Nephron (organoid): ENCODE measurements around the gene ZNF394.

Experiments used
- H3K27ac Mint-ChIP-seq, 3 experiments: 2 replicates each; pipeline ENCODE4 v1.8.0; 2020; ENCODE audit warnings: mixed read lengths in 3 of 3, mild to moderate bottlenecking in 2 of 3, moderate library complexity in 1 of 3
- H3K27me3 Mint-ChIP-seq: 2 replicates; pipeline ENCODE4 v1.8.0; 2021; ENCODE audit warnings: low read depth, mild to moderate bottlenecking, moderate library complexity, mixed read lengths
- H3K36me3 Mint-ChIP-seq: 2 replicates; pipeline ENCODE4 v1.8.0; 2020; ENCODE audit warnings: low read depth, mixed read lengths
- H3K4me1 Mint-ChIP-seq: 2 replicates; pipeline ENCODE4 v1.8.0; 2020; ENCODE audit warnings: mixed read lengths
- H3K4me3 Mint-ChIP-seq, 3 experiments: 2 replicates each; pipeline ENCODE4 v1.8.0; 2020; ENCODE audit warnings: mild to moderate bottlenecking in 3 of 3, mixed read lengths in 3 of 3, moderate library complexity in 2 of 3
- H3K9me3 Mint-ChIP-seq: 2 replicates; pipeline ENCODE4 v1.8.0; 2020; ENCODE audit warnings: mixed read lengths
- CTCF ChIP-seq, 3 experiments: fragments of 200-600 bp; sonication (generic); IDR thresholded peaks; one replicate each; pipeline ENCODE4 v1.5.0; 2021; ENCODE audit warnings: antibody characterized with exemption in 3 of 3; ENCODE audit not compliant: unreplicated experiment in 3 of 3

Gene ZNF394

DNA sequence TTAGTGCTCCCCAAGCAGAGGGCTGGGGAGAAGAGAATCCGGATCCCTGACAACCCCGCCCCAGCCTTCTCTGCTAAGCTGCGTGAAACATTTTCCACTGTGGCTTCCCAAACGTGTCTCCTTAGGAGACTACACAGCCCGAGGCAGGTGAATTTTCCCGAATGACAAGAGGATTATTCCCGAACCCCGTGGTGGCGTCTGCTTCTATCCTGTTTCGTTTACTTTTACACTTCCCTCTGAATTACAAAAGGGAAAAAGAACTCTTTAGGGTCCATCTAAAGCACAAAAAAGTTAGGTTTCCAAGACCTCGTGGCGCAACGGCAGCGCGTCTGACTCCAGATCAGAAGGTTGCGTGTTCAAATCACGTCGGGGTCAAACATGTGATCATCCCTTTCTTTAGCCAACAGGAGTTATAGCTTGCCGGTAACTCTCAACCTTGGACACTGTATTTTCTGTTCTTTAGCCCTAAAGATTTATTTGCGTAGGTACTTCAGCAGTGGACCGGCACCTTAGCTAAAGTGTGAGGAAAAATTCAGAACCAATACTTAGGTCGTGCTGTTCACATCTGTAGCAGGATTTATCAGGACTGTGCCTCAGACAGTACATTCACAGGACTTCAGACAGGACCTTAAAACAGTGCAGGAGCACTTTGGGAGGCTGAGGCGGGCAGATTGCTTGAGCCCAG is 30.6 kb downstream of the ZNF394 start:
- Mint-ChIP-seq H3K4me3 (peak overlapping the region; percentile 34 to 72 (median 59)), H3K9me3 (no peaks in the 10 kb centered on the region), H3K27ac (peak overlapping the region in 1 of 3 experiments; percentile 64), H3K27me3 (peaks cover 28% of the 10 kb centered on the region), H3K36me3 (peaks cover 4% of the 10 kb centered on the region), H3K4me1 (peaks cover 21% of the 10 kb centered on the region)
- TF ChIP-seq CTCF (IDR thresholded peaks at IDR 0.05; ENCODE audit: unreplicated experiment in 3 of 3) = no peak

DNA sequence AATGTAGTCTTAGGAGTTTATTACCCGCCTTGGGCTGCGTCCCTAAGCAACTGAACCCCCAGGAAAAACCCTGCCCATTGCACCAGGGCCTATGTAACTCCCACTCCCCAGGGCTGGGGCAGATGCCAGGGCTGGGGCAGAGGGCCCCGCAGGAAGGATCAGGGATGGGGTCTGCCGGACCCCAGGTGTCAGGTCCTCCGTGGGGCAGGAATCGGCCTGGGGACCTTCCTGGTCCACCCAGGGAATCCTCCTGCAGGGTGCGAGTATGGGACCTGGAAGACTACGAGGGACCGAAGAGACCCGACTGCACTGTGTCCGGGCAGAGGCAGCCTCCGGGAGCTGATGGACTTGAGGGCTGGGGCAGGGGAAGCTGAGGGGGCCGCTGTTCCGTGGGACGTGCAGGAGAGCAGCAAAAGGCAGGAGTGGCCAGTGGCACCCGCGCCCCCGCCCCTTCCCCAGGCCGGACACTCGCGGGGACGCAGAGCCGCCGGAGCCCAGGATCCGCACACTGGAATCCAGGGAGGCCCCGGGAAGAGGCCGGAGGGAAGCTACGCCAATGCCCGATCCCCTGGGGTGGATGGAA is 31.7 kb downstream of the ZNF394 start:
- peak overlapping the region; percentile 32 to 63 (median 56) for H3K4me3 Mint-ChIP-seq
- peaks cover 11% of the 10 kb centered on the region for H3K36me3 Mint-ChIP-seq
- no peak for TF ChIP-seq CTCF (IDR thresholded peaks at IDR 0.05; ENCODE audit: unreplicated experiment in 3 of 3)
- no peak overlapping the region for H3K27ac Mint-ChIP-seq
- H3K4me1 Mint-ChIP-seq = peaks cover 26% of the 10 kb centered on the region
- H3K27me3 Mint-ChIP-seq = peaks cover 28% of the 10 kb centered on the region
- H3K9me3 Mint-ChIP-seq = no peaks in the 10 kb centered on the region

- TF ChIP-seq CTCF (IDR thresholded peaks at IDR 0.05; ENCODE audit: unreplicated experiment in 3 of 3) = no peak
- peaks cover 24% of the 10 kb centered on the region for H3K4me1 Mint-ChIP-seq
- peaks cover 21% of the 10 kb centered on the region for H3K36me3 Mint-ChIP-seq
- H3K27ac Mint-ChIP-seq = peak overlapping the region; percentile 85 to 97 (median 90)
- peak overlapping the region; percentile 86 to 94 (median 93) for H3K4me3 Mint-ChIP-seq
- H3K9me3 Mint-ChIP-seq = no peaks in the 10 kb centered on the region
- H3K27me3 Mint-ChIP-seq = peaks cover 18% of the 10 kb centered on the region
Measured at GRCh38 chr7:99465421-99465768, 34.7 kb downstream of the ZNF394 start.

DNA sequence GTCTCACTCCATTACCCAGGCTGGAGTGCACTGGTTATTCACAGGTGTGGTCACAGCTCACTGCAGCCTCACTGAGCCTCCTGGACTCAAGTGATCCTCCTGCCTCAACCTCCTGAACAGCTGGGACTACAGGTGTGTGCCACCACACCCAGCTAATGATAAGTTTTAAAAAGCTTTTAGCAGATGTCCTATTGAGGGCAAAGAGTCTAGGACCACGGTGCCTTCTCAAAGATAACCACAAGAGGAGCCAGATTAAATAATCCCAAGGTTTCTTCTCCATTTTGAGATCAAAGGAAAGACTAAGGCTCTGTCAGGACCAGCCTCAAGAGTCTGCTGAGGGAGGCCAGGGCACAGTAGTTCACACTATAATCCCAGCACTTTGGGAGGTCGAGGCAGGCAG is 38.9 kb downstream of the ZNF394 start:
- Mint-ChIP-seq H3K4me1 (peaks cover 49% of the 10 kb centered on the region), H3K27me3 (no peaks in the 10 kb centered on the region), H3K4me3 (peak overlapping the region in 2 of 3 experiments; percentile 19 to 32), H3K9me3 (no peaks in the 10 kb centered on the region), H3K36me3 (peaks cover 51% of the 10 kb centered on the region), H3K27ac (no peak overlapping the region)
- no peak for TF ChIP-seq CTCF (IDR thresholded peaks at IDR 0.05; ENCODE audit: unreplicated experiment in 3 of 3)

GRCh38 chr7:99460651-99461050 is 39.4 kb downstream of the ZNF394 start:
- peaks cover 46% of the 10 kb centered on the region for H3K4me1 Mint-ChIP-seq
- no peaks in the 10 kb centered on the region for H3K9me3 Mint-ChIP-seq
- H3K27ac Mint-ChIP-seq = no peak overlapping the region
- H3K4me3 Mint-ChIP-seq = peak overlapping the region in 2 of 3 experiments; percentile 11 to 16
- no peaks in the 10 kb centered on the region for H3K27me3 Mint-ChIP-seq
- no peak for TF ChIP-seq CTCF (IDR thresholded peaks at IDR 0.05; ENCODE audit: unreplicated experiment in 3 of 3)
- peaks cover 53% of the 10 kb centered on the region for H3K36me3 Mint-ChIP-seq

GRCh38 chr7:99459087-99459486 is 41.0 kb downstream of the ZNF394 start:
- H3K27me3 Mint-ChIP-seq = no peaks in the 10 kb centered on the region
- peak; percentile 5 to 31 (median 22) for TF ChIP-seq CTCF (IDR thresholded peaks at IDR 0.05; ENCODE audit: unreplicated experiment in 3 of 3)
- H3K9me3 Mint-ChIP-seq = no peaks in the 10 kb centered on the region
- H3K27ac Mint-ChIP-seq = peak overlapping the region in 1 of 3 experiments; percentile 9
- H3K4me3 Mint-ChIP-seq = no peak overlapping the region
- peaks cover 51% of the 10 kb centered on the region for H3K36me3 Mint-ChIP-seq
- peaks cover 44% of the 10 kb centered on the region for H3K4me1 Mint-ChIP-seq
